BE2C (cell line): ENCODE data around the gene LRSAM1.

ENCODE experiments used
- DNase-seq: peaks from one replicate; pipeline ENCODE4 v3.0.0-alpha.2; 2020
- H3K27me3 ChIP-seq: fragments of 250-450 bp; sonication (Bioruptor Pico); 2 replicates; pipeline ENCODE4 v1.5.1; 2020; ENCODE audit warnings: mild to moderate bottlenecking
- H3K36me3 ChIP-seq: fragments of 250-450 bp; sonication (Bioruptor Pico); 2 replicates; pipeline ENCODE4 v1.5.1; 2020; ENCODE audit warnings: mild to moderate bottlenecking
- H3K4me1 ChIP-seq: fragments of 250-450 bp; sonication (Bioruptor Pico); 2 replicates; pipeline ENCODE4 v1.5.1; 2020
- H3K4me3 ChIP-seq: 2 replicates; pipeline ENCODE4 v1.5.1; 2011; ENCODE audit warnings: low read depth, low read length
- H3K9me3 ChIP-seq: fragments of 250-450 bp; sonication (Bioruptor Pico); 2 replicates; pipeline ENCODE4 v1.5.1; 2020
- TF ChIP-seq, protein P1 (sequence below): IDR thresholded peaks from 2 replicates; pipeline ENCODE4 v1.5.1; 2012; ENCODE audit warnings: mild to moderate bottlenecking, low read depth, low read length

Gene LRSAM1

GRCh38 chr9:127539982-127540663 lies 88.8 kb downstream of the LRSAM1 start:
- Histone ChIP-seq H3K4me1 (no peaks in the 10 kb centered on the region), H3K36me3 (no peaks in the 10 kb centered on the region), H3K27me3 (no peaks in the 10 kb centered on the region), H3K9me3 (no peaks in the 10 kb centered on the region), H3K4me3 (no peak overlapping the region)
- TF ChIP-seq, protein P1, sequence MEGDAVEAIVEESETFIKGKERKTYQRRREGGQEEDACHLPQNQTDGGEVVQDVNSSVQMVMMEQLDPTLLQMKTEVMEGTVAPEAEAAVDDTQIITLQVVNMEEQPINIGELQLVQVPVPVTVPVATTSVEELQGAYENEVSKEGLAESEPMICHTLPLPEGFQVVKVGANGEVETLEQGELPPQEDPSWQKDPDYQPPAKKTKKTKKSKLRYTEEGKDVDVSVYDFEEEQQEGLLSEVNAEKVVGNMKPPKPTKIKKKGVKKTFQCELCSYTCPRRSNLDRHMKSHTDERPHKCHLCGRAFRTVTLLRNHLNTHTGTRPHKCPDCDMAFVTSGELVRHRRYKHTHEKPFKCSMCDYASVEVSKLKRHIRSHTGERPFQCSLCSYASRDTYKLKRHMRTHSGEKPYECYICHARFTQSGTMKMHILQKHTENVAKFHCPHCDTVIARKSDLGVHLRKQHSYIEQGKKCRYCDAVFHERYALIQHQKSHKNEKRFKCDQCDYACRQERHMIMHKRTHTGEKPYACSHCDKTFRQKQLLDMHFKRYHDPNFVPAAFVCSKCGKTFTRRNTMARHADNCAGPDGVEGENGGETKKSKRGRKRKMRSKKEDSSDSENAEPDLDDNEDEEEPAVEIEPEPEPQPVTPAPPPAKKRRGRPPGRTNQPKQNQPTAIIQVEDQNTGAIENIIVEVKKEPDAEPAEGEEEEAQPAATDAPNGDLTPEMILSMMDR = no peak
- no peak for DNase-seq

DNA sequence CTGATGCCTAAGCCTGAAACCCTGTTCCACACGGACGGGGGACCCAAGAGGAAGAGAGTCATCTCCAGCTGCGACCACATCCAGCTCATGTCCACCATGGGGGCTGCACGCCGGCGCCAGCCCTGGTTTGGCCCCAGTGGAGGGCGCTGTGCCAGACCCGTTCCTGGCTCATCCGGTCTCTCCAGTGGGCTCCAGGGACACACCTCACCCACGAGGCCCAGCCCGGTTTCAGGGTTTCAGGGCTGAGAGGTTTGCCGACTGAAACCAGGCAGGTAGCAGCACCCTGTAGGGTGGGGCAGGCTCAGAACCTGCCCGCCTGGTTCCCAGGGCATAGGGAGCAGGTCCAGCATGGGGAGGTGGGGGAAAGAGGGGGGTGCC lies 89.3 kb downstream of the LRSAM1 start:
- Histone ChIP-seq H3K4me3 (no peak overlapping the region), H3K9me3 (no peaks in the 10 kb centered on the region), H3K27me3 (no peaks in the 10 kb centered on the region), H3K36me3 (no peaks in the 10 kb centered on the region), H3K4me1 (no peaks in the 10 kb centered on the region)
- TF ChIP-seq, protein P1 = no peak
- DNase-seq = no peak

- DNase-seq = no peak
- Histone ChIP-seq H3K9me3 (no peaks in the 10 kb centered on the region), H3K4me3 (no peak overlapping the region), H3K36me3 (no peaks in the 10 kb centered on the region), H3K27me3 (no peaks in the 10 kb centered on the region), H3K4me1 (no peaks in the 10 kb centered on the region)
- TF ChIP-seq, protein P1 = no peak
Observed at GRCh38 chr9:127541176-127541575, 89.9 kb downstream of the LRSAM1 start.

DNA sequence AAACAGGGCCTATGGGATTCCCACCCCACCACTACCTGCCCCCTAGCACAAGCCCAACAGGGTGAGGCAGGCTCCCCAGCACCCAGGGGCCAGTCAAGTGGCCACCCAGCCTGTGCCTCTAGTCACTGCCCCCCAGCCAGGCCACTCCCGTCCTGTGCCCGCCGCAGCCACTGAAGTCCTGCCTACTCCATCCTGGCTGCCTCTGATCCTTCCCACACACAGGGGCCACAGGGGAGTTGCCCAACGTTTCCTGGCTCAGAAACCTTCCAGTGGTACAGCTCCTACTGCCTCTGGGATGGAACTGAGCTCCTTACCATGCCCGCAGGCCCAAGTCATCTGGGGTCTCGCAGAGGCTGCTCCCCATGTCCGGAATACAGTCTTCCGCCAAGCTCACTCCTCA lies 90.6 kb downstream of the LRSAM1 start:
- no peak for DNase-seq
- H3K4me1 ChIP-seq = no peaks in the 10 kb centered on the region
- no peaks in the 10 kb centered on the region for H3K27me3 ChIP-seq

GRCh38 chr9:127543221-127543620 lies 91.9 kb downstream of the LRSAM1 start:
- Histone ChIP-seq H3K36me3 (no peaks in the 10 kb centered on the region), H3K27me3 (no peaks in the 10 kb centered on the region), H3K4me3 (no peak overlapping the region), H3K4me1 (no peaks in the 10 kb centered on the region), H3K9me3 (no peaks in the 10 kb centered on the region)
- no peak for DNase-seq
- TF ChIP-seq, protein P1 = no peak

More for the DNA sequence above, 90.6 kb downstream of the LRSAM1 start:
- Histone ChIP-seq H3K9me3 (no peaks in the 10 kb centered on the region), H3K36me3 (no peaks in the 10 kb centered on the region), H3K4me3 (no peak overlapping the region)
- TF ChIP-seq, protein P1 = no peak

- H3K36me3 ChIP-seq = no peaks in the 10 kb centered on the region
- DNase-seq = no peak
- TF ChIP-seq, protein P1 = no peak
Observed at GRCh38 chr9:127543973-127544533, 92.7 kb downstream of the LRSAM1 start.

More at GRCh38 chr9:127543973-127544533, 92.7 kb downstream of the LRSAM1 start:
- H3K4me3 ChIP-seq = no peak overlapping the region
- no peaks in the 10 kb centered on the region for H3K9me3 ChIP-seq
- no peaks in the 10 kb centered on the region for H3K4me1 ChIP-seq
- no peaks in the 10 kb centered on the region for H3K27me3 ChIP-seq
